IPS-18a (cell line): ENCODE measurements around the gene ABCD3.

Source experiments
- H3K27ac ChIP-seq: one replicate; pipeline ENCODE4 v1.5.1; 2013; ENCODE audit warnings: low read length
- H3K27me3 ChIP-seq: one replicate; pipeline ENCODE4 v1.6.1; 2013; ENCODE audit warnings: mild to moderate bottlenecking, low read length; ENCODE audit not compliant: control insufficient read depth, insufficient read depth
- H3K36me3 ChIP-seq: one replicate; pipeline ENCODE4 v1.6.1; 2013; ENCODE audit warnings: low read depth, low read length; ENCODE audit not compliant: control insufficient read depth
- H3K4me1 ChIP-seq: one replicate; pipeline ENCODE4 v1.6.1; 2013; ENCODE audit warnings: low read depth, low read length; ENCODE audit not compliant: control insufficient read depth
- H3K4me3 ChIP-seq: one replicate; pipeline ENCODE4 v1.5.1; 2013; ENCODE audit warnings: low read length
- H3K9ac ChIP-seq: one replicate; pipeline ENCODE4 v1.6.1; 2013; ENCODE audit warnings: mild to moderate bottlenecking, low read length, moderate library complexity
- H3K9me3 ChIP-seq: one replicate; pipeline ENCODE4 v1.6.1; 2013; ENCODE audit warnings: low read depth, low read length; ENCODE audit not compliant: control insufficient read depth

ABCD3 gene

DNA sequence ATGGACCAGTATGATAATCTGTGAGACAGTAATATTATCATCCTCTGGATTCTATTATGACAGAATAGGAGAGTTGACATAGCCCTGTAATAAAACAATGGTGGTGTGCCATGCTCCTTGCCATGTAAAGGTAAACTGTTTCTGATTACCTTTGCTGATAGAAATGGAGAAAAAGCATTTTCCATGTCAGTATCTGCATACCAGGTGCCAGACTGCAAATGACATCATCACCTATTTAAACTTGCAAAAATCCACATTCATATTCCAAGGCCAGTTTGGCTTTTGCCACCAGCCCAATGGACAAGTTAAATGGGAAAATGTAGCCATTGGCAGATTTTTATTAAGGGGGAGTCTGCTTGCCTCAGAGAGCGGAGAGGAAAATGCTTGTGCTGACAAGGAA, 23.9 kb upstream of the ABCD3 start:
- no peak overlapping the region for H3K4me3 ChIP-seq
- peaks cover 12% of the 10 kb centered on the region for H3K4me1 ChIP-seq
- no peak overlapping the region for H3K27ac ChIP-seq
- H3K9me3 ChIP-seq: peaks cover 7% of the 10 kb centered on the region
- no peaks in the 10 kb centered on the region for H3K36me3 ChIP-seq
- H3K9ac ChIP-seq: no peak overlapping the region
- no peaks in the 10 kb centered on the region for H3K27me3 ChIP-seq

DNA sequence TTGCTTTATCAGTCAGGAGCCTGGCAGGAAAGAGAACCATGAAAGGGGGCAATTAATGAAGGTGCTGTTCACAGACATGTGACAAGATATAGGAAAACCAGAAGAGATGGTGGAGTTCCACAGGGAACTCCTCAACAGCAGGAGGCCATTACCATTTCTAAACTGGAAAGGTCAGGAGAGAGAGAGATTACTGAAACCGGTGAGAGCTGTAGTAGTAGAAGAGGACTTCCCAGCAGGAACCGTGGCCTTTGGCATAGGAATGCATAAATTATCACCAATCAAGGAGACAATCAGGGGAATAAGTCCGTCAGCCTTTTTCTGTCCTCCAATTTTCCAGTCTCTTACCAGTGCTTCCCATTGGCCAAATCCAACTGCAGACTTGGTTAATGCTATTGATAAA, 23.0 kb upstream of the ABCD3 start:
- no peaks in the 10 kb centered on the region for H3K36me3 ChIP-seq
- H3K9me3 ChIP-seq: no peaks in the 10 kb centered on the region
- H3K4me1 ChIP-seq: peaks cover 12% of the 10 kb centered on the region
- no peak overlapping the region for H3K27ac ChIP-seq
- no peak overlapping the region for H3K4me3 ChIP-seq
- H3K9ac ChIP-seq: no peak overlapping the region
- no peaks in the 10 kb centered on the region for H3K27me3 ChIP-seq

DNA sequence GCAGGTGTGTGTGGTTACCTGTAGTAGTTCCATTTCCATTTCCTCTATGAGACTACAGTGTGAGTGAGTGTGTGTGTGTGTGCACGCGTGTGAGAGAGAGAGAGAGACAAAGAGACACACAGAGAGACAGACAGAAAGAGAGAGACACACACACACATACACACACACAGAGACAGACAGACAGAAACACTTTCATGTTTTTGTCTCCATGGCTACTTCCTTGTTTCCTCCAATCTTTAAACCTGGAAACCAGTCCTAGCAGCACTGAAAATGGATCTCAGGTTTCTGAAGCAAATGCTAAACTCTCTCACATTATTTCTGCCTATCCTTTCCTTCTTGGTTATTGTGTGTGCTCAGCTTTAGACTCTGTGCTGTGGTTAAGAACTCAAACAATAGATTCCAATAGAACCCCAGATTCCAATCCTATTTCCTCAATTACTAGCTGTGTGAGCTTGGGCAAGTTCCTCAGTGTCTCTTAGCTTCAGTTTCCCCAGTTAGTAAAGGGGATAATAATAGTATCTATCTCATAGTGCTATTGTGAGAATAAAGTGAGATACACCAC, 22.4 kb upstream of the ABCD3 start:
- Histone ChIP-seq H3K9ac (no peak overlapping the region), H3K4me3 (no peak overlapping the region), H3K27me3 (no peaks in the 10 kb centered on the region), H3K4me1 (peaks cover 12% of the 10 kb centered on the region), H3K27ac (no peak overlapping the region), H3K36me3 (no peaks in the 10 kb centered on the region), H3K9me3 (no peaks in the 10 kb centered on the region)

DNA sequence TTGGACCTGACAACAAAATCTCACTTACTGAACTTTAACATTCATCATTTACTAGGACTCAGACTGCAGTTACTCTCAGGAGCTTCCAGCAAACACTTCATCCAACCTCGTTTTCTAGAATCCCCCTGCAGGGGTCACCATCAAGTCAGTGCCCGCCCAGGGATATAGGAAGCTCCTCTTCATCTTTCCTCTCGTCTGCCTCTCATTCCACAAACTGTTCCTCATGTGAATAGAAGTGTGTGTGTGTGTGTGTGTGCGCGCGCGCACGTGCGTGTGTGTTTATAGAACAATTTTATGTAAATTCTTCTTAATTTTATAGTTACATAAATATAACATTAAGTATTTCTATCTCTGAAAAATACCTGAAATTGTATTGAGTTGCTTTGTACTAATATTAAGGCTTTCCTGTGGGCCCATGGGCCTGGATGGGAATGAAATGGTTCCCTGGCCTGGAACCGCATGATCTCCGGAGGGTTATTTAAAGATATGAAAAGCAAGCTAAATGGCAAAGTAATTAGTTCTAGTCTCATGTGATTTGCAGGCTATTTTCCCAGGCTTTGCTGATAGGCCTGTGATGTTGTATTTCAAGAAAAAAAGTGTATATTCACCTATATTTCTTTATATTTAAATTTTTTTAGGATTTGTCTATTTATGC, 21.7 kb upstream of the ABCD3 start:
- no peak overlapping the region for H3K4me3 ChIP-seq
- H3K9me3 ChIP-seq: no peaks in the 10 kb centered on the region
- H3K27me3 ChIP-seq: no peaks in the 10 kb centered on the region
- peaks cover 12% of the 10 kb centered on the region for H3K4me1 ChIP-seq
- no peaks in the 10 kb centered on the region for H3K36me3 ChIP-seq
- no peak overlapping the region for H3K9ac ChIP-seq
- H3K27ac ChIP-seq: no peak overlapping the region

DNA sequence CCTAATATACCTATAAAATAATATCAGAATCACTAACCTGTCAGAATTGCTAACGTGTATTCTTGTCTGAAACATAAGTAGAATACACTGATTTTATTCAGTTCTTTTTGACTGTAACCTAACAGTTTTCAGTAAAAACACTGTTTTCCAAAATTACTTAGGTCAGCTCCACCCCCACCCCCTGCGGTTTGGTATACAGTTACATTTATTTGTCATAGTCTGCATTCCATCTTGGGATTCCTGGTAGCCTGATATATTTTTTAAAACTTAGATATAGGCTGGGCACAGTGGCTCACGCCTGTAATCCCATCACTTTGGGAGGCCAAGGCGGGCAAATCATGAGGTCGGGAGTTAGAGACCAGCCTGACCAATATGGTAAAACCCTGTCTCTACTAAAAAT, 19.8 kb upstream of the ABCD3 start:
- Histone ChIP-seq H3K27me3 (no peaks in the 10 kb centered on the region), H3K9ac (no peak overlapping the region), H3K9me3 (no peaks in the 10 kb centered on the region), H3K36me3 (no peaks in the 10 kb centered on the region), H3K4me1 (peaks cover 12% of the 10 kb centered on the region), H3K4me3 (no peak overlapping the region), H3K27ac (no peak overlapping the region)

DNA sequence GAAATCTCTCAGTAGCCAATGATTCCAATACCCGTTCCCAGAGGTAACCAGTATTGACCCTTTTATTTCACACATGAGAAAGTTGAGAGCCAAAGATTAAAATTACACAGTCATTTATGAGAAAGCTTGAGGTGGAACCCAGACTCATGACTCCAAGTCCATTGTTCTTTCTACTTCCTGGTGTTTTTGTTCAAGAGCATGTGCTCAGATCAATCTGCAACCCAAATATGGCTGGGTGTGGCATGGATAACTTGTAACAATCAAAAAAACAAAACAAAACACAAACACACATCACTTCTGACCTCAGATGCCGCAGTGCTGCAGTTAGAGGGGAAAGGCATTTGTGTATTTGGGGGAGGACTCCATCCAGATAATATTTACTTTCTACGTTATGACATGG, 18.7 kb upstream of the ABCD3 start:
- Histone ChIP-seq H3K9ac (no peak overlapping the region), H3K9me3 (no peaks in the 10 kb centered on the region), H3K4me3 (no peak overlapping the region), H3K27me3 (no peaks in the 10 kb centered on the region), H3K4me1 (peaks cover 8% of the 10 kb centered on the region), H3K27ac (no peak overlapping the region), H3K36me3 (no peaks in the 10 kb centered on the region)

DNA sequence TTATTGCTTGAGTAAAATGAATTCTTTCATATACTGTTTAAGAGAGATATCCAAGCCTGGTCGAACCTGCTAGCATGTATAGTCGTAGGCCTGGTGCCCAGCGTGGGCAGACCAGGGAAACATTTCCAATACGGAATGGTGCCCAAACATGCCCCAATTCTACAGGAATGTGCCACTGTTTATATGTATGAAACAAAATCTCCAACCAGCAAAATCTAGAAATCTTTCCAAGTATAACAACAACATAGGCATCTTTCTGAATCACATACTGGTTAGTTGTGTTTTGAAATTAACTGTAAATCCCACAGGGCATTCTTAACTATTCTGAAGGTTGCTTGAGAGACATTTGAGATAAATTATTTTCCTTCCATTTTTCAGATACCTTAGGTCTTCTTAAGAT, 17.0 kb upstream of the ABCD3 start:
- Histone ChIP-seq H3K9me3 (no peaks in the 10 kb centered on the region), H3K4me1 (no peaks in the 10 kb centered on the region), H3K27me3 (no peaks in the 10 kb centered on the region), H3K27ac (no peak overlapping the region), H3K4me3 (no peak overlapping the region), H3K9ac (no peak overlapping the region), H3K36me3 (no peaks in the 10 kb centered on the region)

DNA sequence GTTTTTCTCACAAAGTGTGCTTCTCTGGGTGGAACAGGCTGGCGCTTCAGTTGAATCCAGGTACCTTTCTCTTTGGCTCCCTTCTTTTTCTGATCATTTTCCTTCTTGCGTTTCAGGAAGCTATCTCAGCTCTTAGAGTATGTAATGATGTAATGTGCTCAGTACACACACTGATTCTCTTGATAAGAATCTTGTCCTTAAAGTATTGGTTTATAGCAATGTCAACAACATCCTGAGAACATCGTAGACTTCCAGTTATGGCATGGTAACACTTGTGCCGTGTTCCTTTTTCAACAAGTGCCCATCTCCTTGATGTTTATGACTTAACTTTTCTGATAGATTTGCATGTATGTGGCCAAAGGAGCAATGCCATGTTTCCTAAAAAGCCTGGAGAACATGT, 11.7 kb upstream of the ABCD3 start:
- H3K4me1 ChIP-seq: peaks cover 4% of the 10 kb centered on the region
- H3K27me3 ChIP-seq: no peaks in the 10 kb centered on the region
- no peak overlapping the region for H3K4me3 ChIP-seq
- H3K9ac ChIP-seq: no peak overlapping the region
- no peak overlapping the region for H3K27ac ChIP-seq
- H3K9me3 ChIP-seq: no peaks in the 10 kb centered on the region
- no peaks in the 10 kb centered on the region for H3K36me3 ChIP-seq

DNA sequence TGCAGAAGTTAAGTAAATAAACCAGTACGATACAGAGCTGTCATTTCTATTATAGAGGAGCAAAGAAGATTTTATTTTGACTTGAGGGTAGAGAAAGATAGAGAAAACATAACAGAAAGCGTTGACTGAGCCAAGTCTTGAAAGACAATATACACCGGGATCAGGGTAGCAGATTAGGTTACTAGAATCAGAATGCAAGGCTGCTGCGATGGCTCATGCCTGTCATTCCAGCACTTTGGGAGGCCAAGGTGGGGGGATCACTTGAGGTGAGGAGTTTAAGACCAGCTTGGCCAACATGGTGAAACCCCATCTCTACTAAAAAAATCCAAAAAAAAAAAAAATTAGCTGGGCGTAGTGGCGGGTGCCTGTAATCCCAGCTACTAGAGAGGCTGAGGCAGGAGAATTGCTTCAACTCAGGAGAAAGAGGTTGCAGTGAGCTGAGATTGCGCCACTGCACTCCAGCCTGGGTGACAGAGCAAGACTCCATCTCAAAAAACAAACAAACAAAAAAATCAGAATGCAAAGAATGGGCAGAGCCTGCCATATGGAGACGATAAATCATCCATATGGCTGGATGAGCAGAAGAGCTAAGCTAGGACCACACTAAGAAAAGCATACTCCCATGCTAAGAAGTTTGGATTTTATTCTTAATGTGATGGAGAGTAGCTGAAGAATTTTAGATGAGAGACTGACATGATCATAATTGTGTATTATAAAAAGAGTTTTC, 9.9 kb upstream of the ABCD3 start:
- H3K9ac ChIP-seq: no peak overlapping the region
- no peak overlapping the region for H3K4me3 ChIP-seq
- no peaks in the 10 kb centered on the region for H3K36me3 ChIP-seq
- H3K27me3 ChIP-seq: no peaks in the 10 kb centered on the region
- no peaks in the 10 kb centered on the region for H3K9me3 ChIP-seq
- no peak overlapping the region for H3K27ac ChIP-seq
- H3K4me1 ChIP-seq: peaks cover 4% of the 10 kb centered on the region

DNA sequence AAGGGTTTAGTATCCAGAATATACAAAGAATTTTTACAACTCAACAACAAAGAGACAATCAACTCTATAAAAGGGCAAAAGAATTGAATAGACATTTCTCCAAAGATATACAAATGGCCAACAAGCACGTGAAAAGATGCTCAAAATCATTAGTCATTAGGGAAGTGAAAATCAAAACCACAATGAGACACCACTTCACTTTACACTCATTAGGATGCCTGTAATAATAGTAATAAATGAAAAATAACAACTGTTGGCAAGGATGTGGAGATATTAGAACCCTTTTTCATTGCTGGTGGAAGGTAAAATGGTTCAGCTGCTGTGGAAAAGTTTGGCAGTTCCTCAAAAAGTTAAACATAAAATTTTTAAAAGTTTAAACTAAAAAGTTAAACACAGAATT, 7.0 kb upstream of the ABCD3 start:
- Histone ChIP-seq H3K27me3 (no peaks in the 10 kb centered on the region), H3K4me3 (no peak overlapping the region)

DNA sequence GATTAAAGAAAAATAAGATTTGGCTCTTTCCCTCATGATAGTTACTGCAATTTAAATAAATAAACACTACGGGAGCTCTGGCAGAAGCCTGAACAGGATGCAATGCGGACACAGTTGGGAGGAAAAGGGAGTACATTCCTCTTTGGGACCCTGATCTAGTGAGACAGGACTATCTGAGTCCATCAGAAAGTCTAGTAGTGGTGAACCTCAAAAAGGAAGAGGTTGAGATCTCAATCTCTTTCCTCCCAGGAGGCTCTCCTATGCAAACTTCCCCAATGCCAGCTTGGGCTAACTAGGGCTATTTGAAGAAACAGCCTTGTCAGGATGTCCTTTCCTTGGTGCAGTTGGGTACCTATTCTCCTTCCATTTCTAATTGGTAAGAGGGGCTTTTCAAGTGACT, 4.9 kb upstream of the ABCD3 start:
- peaks cover 5% of the 10 kb centered on the region for H3K4me1 ChIP-seq
- peaks cover 9% of the 10 kb centered on the region for H3K27me3 ChIP-seq
- H3K27ac ChIP-seq: no peak overlapping the region
- no peaks in the 10 kb centered on the region for H3K36me3 ChIP-seq
- H3K4me3 ChIP-seq: no peak overlapping the region
- H3K9me3 ChIP-seq: no peaks in the 10 kb centered on the region
- no peak overlapping the region for H3K9ac ChIP-seq

More for the DNA sequence above, 7.0 kb upstream of the ABCD3 start:
- Histone ChIP-seq H3K9ac (no peak overlapping the region), H3K27ac (no peak overlapping the region), H3K4me1 (peaks cover 4% of the 10 kb centered on the region), H3K36me3 (no peaks in the 10 kb centered on the region), H3K9me3 (no peaks in the 10 kb centered on the region)
